PC-9 (cell line): Measurements from ENCODE around the gene PDE1C.

Source experiments
- CTCF ChIP-seq: fragments of 200-600 bp; sonication (generic); conservative IDR thresholded peaks from 2 replicates; pipeline ENCODE4 v1.6.1; 2017; ENCODE audit warnings: mixed run types, antibody characterized with exemption, mild to moderate bottlenecking, moderate library complexity
- EZH2 ChIP-seq: fragments of 200-600 bp; sonication (generic); IDR thresholded peaks from 2 replicates; pipeline ENCODE4 v1.8.0; 2017; ENCODE audit warnings: antibody characterized with exemption, low read depth

- TF ChIP-seq CTCF (no peak; the same call in 1 of the 2 replicates), EZH2 (no peak)
Observed at GRCh38 chr7:31729195-31729804, 340.9 kb downstream of the PDE1C start.
